Measurements from ENCODE around the gene CTNNA2.

CTNNA2 gene

GRCh38 chr2:80482276-80482675 lies 969.4 kb downstream of the CTNNA2 start:
- DNase-seq (ENCODE audit: low spot score), result no peak

GRCh38 chr2:80489717-80490116 lies 976.9 kb downstream of the CTNNA2 start:
- DNase-seq (ENCODE audit: low spot score), result peak; percentile 17

GRCh38 chr2:80490964-80491363 lies 978.1 kb downstream of the CTNNA2 start:
- DNase-seq (ENCODE audit: low spot score), result no peak

GRCh38 chr2:80496346-80496745 lies 983.5 kb downstream of the CTNNA2 start:
- DNase-seq (ENCODE audit: low spot score), result no peak

GRCh38 chr2:80496775-80497174 lies 983.9 kb downstream of the CTNNA2 start:
- peak; percentile 21 for DNase-seq (ENCODE audit: low spot score)

- DNase-seq (ENCODE audit: low spot score), result peak; percentile 16
Observed at GRCh38 chr2:80499095-80499494, 986.2 kb downstream of the CTNNA2 start.

- no peak for DNase-seq (ENCODE audit: low spot score)
Observed at GRCh38 chr2:80501874-80502624, 989.2 kb downstream of the CTNNA2 start.

GRCh38 chr2:80506563-80506962 lies 993.7 kb downstream of the CTNNA2 start:
- DNase-seq (ENCODE audit: low spot score), result no peak

GRCh38 chr2:80510716-80511115 lies 997.9 kb downstream of the CTNNA2 start:
- DNase-seq (ENCODE audit: low spot score), result no peak

GRCh38 chr2:80515964-80516363 lies 1003.1 kb downstream of the CTNNA2 start:
- no peak for DNase-seq (ENCODE audit: low spot score)

- no peak for DNase-seq (ENCODE audit: low spot score)
Observed at GRCh38 chr2:80517316-80517715, 1004.5 kb downstream of the CTNNA2 start.

- DNase-seq (ENCODE audit: low spot score), result no peak
Observed at GRCh38 chr2:80519121-80519643, 1006.3 kb downstream of the CTNNA2 start.

- DNase-seq (ENCODE audit: low spot score), result no peak
Observed at GRCh38 chr2:80519699-80520291, 1006.9 kb downstream of the CTNNA2 start.

- DNase-seq (ENCODE audit: low spot score), result no peak
Observed at GRCh38 chr2:80525152-80525551, 1012.3 kb downstream of the CTNNA2 start.

GRCh38 chr2:80527119-80527518 lies 1014.3 kb downstream of the CTNNA2 start:
- DNase-seq (ENCODE audit: low spot score), result no peak

- DNase-seq (ENCODE audit: low spot score), result no peak
Observed at GRCh38 chr2:80529466-80530165, 1016.8 kb downstream of the CTNNA2 start.

- no peak for DNase-seq (ENCODE audit: low spot score)
Observed at GRCh38 chr2:80530442-80531064, 1017.7 kb downstream of the CTNNA2 start.

- DNase-seq (ENCODE audit: low spot score), result no peak
Observed at GRCh38 chr2:80531319-80531718, 1018.5 kb downstream of the CTNNA2 start.

GRCh38 chr2:80545420-80546210 lies 1032.8 kb downstream of the CTNNA2 start:
- no peak for DNase-seq (ENCODE audit: low spot score)

GRCh38 chr2:80546766-80547165 lies 1033.9 kb downstream of the CTNNA2 start:
- no peak for DNase-seq (ENCODE audit: low spot score)

- no peak for DNase-seq (ENCODE audit: low spot score)
Observed at GRCh38 chr2:80547344-80547743, 1034.5 kb downstream of the CTNNA2 start.

GRCh38 chr2:80548469-80548868 lies 1035.6 kb downstream of the CTNNA2 start:
- DNase-seq (ENCODE audit: low spot score), result no peak

Data from AG08396 (cell line).